GM20000 (cell line): ENCODE results near the gene RNF181.

Experiments used
- DNase-seq: peaks from one replicate; pipeline ENCODE4 v3.0.0; 2012; ENCODE audit warnings: low spot score
- CTCF ChIP-seq: IDR thresholded peaks from 2 replicates; pipeline ENCODE4 v1.5.1; 2012; ENCODE audit warnings: mild to moderate bottlenecking, control low read depth; ENCODE audit errors: extremely low read depth, missing control alignments

The RNF181 gene

GRCh38 chr2:85619617-85620016 lies 24.1 kb downstream of the RNF181 start:
- TF ChIP-seq CTCF = no peak
- DNase-seq = no peak

- no peak for TF ChIP-seq CTCF
Observed at GRCh38 chr2:85621338-85621737, 25.8 kb downstream of the RNF181 start.

GRCh38 chr2:85623991-85624390 lies 28.4 kb downstream of the RNF181 start:
- no peak for TF ChIP-seq CTCF
- no peak for DNase-seq

More at GRCh38 chr2:85621338-85621737, 25.8 kb downstream of the RNF181 start:
- DNase-seq = no peak

GRCh38 chr2:85628658-85629057 lies 33.1 kb downstream of the RNF181 start:
- TF ChIP-seq CTCF = no peak
- DNase-seq = peak; percentile 54

- no peak for TF ChIP-seq CTCF
- no peak for DNase-seq
Observed at GRCh38 chr2:85631316-85631715, 35.8 kb downstream of the RNF181 start.

- no peak for TF ChIP-seq CTCF
- no peak for DNase-seq
Observed at GRCh38 chr2:85635011-85635410, 39.5 kb downstream of the RNF181 start.

- DNase-seq = no peak
Observed at GRCh38 chr2:85635636-85636035, 40.1 kb downstream of the RNF181 start.

More at GRCh38 chr2:85635636-85636035, 40.1 kb downstream of the RNF181 start:
- no peak for TF ChIP-seq CTCF
